ENCODE results near the gene WDR20.
"Not testable (repeated sequence)": the region's sequence is repeated elsewhere in the genome, so short reads cannot be mapped to it uniquely, and the experiment has no call there.

The WDR20 gene

DNA sequence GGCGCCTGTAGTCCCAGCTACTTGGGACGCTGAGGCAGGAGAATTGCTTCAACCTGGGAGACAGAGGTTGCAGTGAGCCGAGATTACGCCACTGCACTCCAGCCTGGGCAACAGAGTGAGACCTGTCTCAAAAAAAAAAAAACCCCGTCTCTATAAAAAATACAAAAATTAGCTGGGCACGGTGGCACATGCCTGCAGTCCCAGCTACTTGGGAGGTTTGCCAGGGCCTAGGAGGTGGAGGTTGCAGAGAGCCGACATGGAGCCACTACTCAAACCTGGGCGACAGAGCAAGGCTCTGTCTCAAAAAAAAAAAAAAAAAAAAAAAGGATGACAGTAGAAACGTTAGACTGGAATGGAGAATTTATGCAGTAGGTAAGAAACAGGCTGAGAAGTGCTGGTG, 5.7 kb upstream of the WDR20 start:
- not testable (repeated sequence) for DNase-seq

DNA sequence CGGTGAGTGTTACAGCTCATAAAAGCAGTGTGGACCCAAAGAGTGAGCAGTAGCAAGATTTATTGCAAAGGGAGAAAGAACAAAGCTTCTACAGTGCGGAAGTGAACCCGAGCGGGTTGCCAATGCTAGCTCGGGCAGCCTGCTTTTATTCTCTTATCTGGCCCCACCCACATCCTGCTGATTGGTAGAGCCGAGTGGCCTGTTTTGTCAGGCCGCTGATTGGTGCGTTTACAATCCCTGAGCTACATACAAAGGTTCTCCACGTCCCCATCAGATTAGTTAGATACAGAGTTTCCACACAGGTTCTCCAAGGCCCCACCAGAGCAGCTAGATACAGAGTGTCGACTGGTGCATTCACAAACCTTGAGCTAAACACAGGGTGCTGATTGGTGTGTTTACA, 5.0 kb upstream of the WDR20 start:
- not testable (repeated sequence) for DNase-seq

GRCh38 chr14:102135456-102135855, 4.2 kb upstream of the WDR20 start:
- not testable (repeated sequence) for DNase-seq

DNA sequence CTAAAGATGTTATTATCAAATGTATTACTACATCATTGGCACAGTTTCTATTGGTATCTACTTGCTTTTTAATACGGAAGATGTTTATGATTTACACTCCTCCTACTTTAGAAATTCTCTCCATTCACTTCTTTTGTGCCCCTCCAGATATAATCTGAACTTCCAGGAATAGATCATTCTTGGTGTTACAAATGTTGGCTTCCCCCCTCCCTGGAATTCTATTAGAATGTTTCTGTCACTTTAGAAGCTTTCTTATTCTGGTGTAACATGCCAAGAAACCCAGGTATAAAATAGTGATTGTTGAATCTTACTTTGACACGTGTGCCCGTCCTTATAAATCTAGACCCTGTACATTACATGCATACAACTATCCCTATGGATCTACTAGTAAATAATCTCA, 1.2 kb upstream of the WDR20 start:
- no peak for DNase-seq

DNA sequence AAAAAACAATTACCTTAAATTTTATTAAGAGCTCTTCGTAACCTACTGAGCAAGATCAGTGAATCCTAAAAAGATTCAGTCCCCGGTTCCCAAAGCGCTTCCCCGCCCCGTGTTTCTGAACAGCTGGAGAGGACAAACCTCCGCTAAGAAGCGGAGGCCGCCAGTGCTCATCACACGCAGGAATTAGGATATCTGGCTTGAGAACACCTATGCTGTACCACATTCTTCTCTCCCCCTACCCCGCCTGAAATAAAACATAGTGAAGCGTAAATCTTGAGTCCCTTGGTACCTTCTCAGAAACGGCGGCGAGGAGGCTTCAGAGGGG, 774 bp upstream of the WDR20 start:
- no peak for DNase-seq

GRCh38 chr14:102140027-102140749, 491 bp downstream of the WDR20 start:
- no peak for DNase-seq

DNA sequence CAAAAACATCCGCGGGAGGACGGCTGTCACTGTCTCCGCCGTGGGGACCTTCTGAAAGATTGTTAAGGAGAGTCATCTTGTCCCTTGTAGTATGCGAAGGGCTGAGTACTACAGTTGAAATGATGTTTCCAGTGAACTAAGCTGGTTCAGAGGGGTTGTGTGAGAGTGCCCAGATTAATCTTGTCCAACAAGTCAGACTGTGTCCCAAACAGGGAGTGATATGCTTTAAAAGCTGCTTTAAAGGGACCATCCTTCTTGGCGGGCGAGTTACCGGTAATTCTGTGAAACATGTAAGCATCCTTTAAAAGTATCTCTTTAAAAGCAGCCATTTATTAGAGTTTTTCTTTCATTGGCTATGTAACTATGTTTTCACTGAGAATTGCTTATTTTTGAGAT, 1.1 kb downstream of the WDR20 start:
- DNase-seq: no peak

- no peak for DNase-seq
These were observed 2.1 kb downstream of the WDR20 start for GRCh38 chr14:102141797-102142196.

- no peak for DNase-seq
These were observed 5.2 kb downstream of the WDR20 start for GRCh38 chr14:102144914-102145313.

GRCh38 chr14:102145395-102145794, 5.7 kb downstream of the WDR20 start:
- no peak for DNase-seq

GRCh38 chr14:102146423-102146822, 6.7 kb downstream of the WDR20 start:
- no peak for DNase-seq

DNA sequence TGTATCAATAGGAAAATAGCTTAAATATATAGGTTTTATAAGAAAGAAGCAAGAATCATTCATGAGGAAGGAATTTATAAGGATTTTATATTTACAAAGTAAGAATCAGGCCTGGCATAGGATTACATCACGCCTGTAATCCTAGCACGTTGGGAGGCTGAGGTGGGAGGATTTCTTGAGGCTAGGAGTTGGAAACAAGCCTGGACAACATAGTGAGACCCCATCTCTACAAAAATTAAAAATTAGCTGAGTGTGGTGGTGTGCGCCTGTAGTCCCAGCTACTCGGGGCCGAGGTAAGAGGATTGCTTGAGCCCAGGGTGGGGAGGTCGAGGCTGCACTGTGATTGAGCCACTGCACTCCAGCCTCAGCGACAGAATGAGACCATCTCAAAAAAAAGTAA, 10.4 kb downstream of the WDR20 start:
- DNase-seq: no peak

DNA sequence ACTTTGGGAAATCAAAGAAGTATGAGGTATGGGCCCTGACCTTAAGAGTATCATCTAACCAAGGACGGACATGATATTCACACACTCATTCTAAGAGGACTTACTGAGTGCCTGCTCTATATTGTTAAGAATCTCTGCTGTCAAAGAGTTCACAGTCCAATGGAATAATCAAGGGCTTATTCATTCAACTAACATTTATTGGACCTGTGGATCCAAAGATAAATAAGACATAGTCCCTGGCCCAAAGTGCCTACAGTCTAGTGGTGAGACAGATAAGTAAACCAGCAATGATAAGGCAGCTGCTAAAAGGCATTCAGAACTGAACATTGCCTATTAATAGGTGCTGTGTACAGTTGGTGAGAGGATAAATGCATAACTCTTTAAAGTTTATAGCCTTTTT, 11.0 kb downstream of the WDR20 start:
- DNase-seq: no peak

GRCh38 chr14:102151411-102151810, 11.7 kb downstream of the WDR20 start:
- not testable (repeated sequence) for DNase-seq

- DNase-seq: no peak
These were observed 14.4 kb downstream of the WDR20 start for GRCh38 chr14:102154121-102154520.

GRCh38 chr14:102154821-102155549, 15.3 kb downstream of the WDR20 start:
- DNase-seq: no peak

DNA sequence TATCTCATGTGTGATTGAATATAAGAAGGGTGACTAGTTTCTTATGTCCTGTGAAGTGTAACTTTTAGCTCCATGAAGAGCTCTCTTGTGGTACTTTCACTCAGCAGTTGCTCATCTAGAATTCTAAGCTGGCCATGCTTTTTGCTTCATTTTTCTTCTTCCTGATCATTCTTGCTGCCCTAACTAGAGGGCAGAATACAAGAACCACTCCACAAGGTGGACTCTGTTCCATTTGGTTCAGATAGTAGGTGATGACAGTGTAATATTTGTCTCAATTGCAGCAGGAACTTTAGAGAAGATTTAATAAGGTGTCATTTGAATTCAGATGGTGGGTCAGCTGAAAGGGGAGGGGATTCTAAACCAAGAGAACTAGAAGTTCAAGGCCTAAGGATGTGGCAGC, 17.6 kb downstream of the WDR20 start:
- no peak for DNase-seq

GRCh38 chr14:102158797-102159196, 19.1 kb downstream of the WDR20 start:
- no peak for DNase-seq

DNA sequence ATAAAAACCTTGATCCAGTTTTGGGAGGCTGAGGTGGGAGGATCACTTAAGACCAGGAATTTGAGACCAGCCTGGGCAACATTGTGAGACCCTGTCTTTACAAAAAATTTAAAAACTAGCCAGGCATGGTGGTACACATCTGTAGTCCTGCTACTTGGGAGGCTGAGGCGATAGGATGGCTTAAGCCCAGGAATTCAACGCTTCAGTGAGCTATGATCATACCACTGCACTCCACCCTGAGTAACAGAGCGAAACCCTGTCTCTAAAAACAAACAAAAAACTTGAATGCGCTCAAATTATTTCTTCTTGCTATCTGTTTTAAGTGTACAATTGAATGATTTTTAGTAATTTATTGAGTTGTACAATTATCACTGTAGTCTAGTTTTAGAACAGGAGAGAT, 20.1 kb downstream of the WDR20 start:
- DNase-seq: no peak

GRCh38 chr14:102162487-102162886, 22.8 kb downstream of the WDR20 start:
- DNase-seq: no peak

DNA sequence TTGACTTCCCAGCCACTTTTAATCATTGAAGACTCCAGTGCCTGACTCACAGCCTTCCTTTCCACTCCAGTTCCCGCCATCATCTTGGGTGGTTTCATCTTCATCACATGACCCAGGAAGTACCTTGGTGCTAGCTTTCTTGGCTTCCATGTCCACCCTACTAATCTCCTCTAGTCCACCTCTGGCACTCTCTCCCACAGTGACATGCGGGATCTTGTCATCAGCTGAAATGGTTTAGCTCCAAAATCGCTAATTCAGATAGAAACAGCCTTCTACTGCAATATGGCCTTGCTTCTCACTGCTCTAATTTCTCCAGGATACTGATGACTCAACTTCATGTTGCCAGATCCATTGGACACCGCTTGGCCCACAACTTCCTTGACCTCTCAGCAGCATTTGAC, 24.5 kb downstream of the WDR20 start:
- no peak for DNase-seq

DNA sequence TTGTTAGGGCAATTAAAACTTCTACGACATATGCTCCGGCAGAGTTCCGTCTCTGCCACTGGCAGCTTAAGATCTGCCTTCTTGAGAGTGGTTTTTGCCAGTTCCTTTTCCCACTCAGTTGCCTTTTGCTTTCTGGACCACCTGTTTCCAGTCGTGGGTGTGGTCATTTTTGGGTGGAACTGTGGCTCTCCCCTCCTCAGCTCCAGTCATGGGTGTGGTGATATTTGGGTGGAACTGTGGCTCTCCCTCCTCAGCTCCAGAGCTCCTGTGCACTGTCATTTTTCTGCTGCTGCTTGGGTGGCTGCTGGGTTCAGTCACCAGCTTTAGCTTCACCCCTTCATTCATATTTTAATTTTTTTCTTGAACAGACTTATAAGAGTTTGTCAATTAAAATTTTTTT, 25.3 kb downstream of the WDR20 start:
- no peak for DNase-seq

DNA sequence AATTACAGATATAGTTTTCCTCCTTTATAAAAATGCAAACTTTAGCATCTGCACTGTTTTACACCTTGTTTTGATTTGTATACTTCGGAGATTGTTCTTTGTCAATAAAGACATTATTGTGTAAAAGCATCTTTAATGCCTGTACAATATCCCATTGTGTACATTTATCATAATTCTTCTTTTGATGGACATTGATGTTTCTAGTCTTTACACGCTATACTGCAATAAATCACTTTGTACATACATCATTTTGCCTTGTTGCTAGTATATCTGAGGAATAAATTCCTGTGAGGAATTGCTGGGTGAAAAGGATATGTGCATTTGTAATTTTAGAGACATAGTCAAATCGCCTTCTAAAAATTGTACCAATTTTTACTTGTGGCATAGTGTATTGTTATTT, 30.4 kb downstream of the WDR20 start:
- no peak for DNase-seq

GRCh38 chr14:102171173-102172020, 31.7 kb downstream of the WDR20 start:
- DNase-seq: no peak

Data from NCI-H2029 treated with DMSO at 0.1 percent for 48 hours (cell line).